Mesangial cell (primary cell): ENCODE measurements around the gene NAP1L5. TPM values are rescaled to one million over a fixed set of nuclear protein-coding genes. Genes with fewer than 3 reads are reported as not detected.

Experiments used
- total RNA-seq: library from RNA; depleted of rRNA; stranded (reverse); fragments of >200 nt; gene quantifications from 2 replicates; pipeline ENCODE4 v1.2.3, GENCODE V29; 2015

NAP1L5 gene, protein sequence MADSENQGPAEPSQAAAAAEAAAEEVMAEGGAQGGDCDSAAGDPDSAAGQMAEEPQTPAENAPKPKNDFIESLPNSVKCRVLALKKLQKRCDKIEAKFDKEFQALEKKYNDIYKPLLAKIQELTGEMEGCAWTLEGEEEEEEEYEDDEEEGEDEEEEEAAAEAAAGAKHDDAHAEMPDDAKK
- total RNA-seq, result 2.0 and 2.9 TPM in 2 replicates

GRCh38 chr4:88697588-88698329 is at the start of gene NAP1L5:
NAP1L5 (minus strand) TSS chr4:88697829; CDS start chr4:88697754, 75 bp downstream.

Other genes with a start within 250 kb of the NAP1L5 start
- 0.33 and 0.76 TPM in 2 replicates for gene HERC5, start 240.7 kb downstream of the NAP1L5 start, total RNA-seq
- gene PYURF, start 174.1 kb downstream of the NAP1L5 start, total RNA-seq, result 49.2 and 68.7 TPM in 2 replicates
- 5.7 and 7.2 TPM in 2 replicates for gene HERC3, start 105.3 kb downstream of the NAP1L5 start, total RNA-seq